ENCODE results near the gene SUPT5H.

The SUPT5H gene

DNA sequence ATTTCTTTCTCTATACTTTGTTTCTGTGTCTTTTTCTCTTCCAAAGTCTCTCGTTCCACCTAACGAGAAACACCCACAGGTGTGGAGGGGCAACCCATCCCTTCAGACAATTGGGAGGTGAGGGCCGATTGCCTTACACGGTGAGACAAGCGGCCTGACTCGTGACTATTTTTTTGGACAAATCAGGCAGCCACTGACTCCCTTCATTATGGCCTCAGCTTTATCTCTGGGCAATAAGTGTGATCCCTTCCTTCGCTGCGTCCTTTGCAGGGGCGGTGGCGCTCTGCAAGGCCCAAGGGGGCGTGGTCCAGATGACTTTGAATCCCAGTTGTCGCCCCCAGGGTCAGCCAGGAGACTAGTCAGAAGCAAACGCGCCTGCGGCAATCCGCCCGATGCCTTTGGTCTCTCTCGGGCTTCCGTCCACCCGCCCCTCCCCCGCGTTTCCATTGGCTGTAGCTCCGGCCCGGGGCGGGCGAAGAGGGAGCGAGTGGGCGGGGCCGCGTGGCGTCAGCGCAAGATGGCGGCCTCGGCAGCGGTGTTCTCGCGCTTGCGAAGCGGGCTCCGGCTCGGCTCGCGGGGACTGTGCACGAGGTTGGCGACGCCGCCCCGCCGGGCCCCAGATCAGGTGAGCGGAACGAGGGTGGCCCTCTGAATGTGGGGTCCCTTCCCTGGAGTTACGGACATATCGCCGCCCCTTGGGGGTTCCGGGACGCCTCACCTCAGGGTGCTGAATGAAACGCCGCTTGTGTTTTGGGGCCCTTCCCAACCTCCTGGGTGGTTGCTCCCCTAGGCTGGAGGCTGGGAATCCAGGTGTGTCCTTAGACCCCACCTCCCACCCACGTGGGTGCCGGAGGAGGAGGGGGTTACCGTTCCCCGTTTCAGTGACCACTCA, 35.2 kb downstream of the SUPT5H start, which contains the start of gene TIMM50:
Gene TIMM50 (plus strand): TSS at position 502 of the 892 bp plus-strand sequence. CDS start 16 bp downstream, at position 518.
- DNase-seq (ENCODE audit: low spot score): peak; percentile 96
- in situ Hi-C loops (cut with MboI; ENCODE audit: low sequenced_read_pairs, unreplicated experiment): no loop called here
- peak; percentile 7 for TF ChIP-seq CTCF (IDR thresholded peaks at IDR 0.05; ENCODE audit: borderline replicate concordance, control extremely low read depth, extremely low read depth, insufficient read depth, missing control alignments)

DNA sequence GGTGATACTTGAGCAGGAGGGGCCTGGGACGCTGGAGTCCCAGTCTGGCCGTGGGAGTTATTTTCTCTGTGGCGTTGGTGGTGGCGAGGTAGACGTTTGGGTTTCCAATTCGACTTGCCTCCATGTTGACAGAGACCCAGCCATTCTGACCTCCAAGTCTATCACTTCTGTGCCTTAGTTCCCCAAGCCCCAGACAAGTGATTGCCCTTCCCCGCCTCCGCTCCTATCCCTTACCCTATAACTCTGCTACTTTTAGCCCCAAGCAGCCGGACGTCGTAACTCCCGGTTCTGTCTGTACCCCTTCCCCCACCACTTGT, 35.8 kb downstream of the SUPT5H start:
- in situ Hi-C loops (cut with MboI; ENCODE audit: low sequenced_read_pairs, unreplicated experiment): no loop called here
- TF ChIP-seq CTCF (IDR thresholded peaks at IDR 0.05; ENCODE audit: borderline replicate concordance, control extremely low read depth, extremely low read depth, insufficient read depth, missing control alignments): no peak
- DNase-seq (ENCODE audit: low spot score): no peak

GRCh38 chr19:39481676-39482075, 36.3 kb downstream of the SUPT5H start:
- in situ Hi-C loops (cut with MboI; ENCODE audit: low sequenced_read_pairs, unreplicated experiment): no loop called here
- no peak for DNase-seq (ENCODE audit: low spot score)
- TF ChIP-seq CTCF (IDR thresholded peaks at IDR 0.05; ENCODE audit: borderline replicate concordance, control extremely low read depth, extremely low read depth, insufficient read depth, missing control alignments): no peak

GRCh38 chr19:39483141-39483540, 37.8 kb downstream of the SUPT5H start:
- in situ Hi-C loops (cut with MboI; ENCODE audit: low sequenced_read_pairs, unreplicated experiment): no loop called here
- TF ChIP-seq CTCF (IDR thresholded peaks at IDR 0.05; ENCODE audit: borderline replicate concordance, control extremely low read depth, extremely low read depth, insufficient read depth, missing control alignments): no peak
- DNase-seq (ENCODE audit: low spot score): no peak

DNA sequence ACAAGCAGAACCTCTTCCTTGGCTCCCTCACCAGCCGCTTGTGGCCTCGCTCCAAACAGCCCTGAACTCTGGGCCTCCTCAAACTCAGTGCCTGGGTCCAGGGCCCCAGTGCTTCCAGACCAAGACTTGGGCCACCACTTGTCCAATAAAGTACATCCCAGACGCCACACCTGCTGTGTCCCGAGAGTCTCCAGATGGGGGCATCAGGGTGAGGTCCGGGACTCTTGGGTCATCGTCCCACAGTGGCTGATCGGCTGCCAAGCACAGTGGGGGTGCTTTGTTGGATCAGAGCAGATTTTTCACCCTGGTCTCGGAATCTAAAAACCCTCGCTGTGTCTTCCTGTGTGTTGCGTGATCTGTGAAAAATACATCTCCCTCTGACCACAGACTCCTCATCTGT, 44.4 kb downstream of the SUPT5H start:
- no peak for DNase-seq (ENCODE audit: low spot score)
- TF ChIP-seq CTCF (IDR thresholded peaks at IDR 0.05; ENCODE audit: borderline replicate concordance, control extremely low read depth, extremely low read depth, insufficient read depth, missing control alignments): no peak
- in situ Hi-C loops (cut with MboI; ENCODE audit: low sequenced_read_pairs, unreplicated experiment): no loop called here

GRCh38 chr19:39492225-39492624, 46.8 kb downstream of the SUPT5H start:
- no peak for DNase-seq (ENCODE audit: low spot score)
- no peak for TF ChIP-seq CTCF (IDR thresholded peaks at IDR 0.05; ENCODE audit: borderline replicate concordance, control extremely low read depth, extremely low read depth, insufficient read depth, missing control alignments)
- in situ Hi-C loops (cut with MboI; ENCODE audit: low sequenced_read_pairs, unreplicated experiment): no loop called here
